Stimulated activated CD4-positive, alpha-beta T cell treated with anti-CD3 and anti-CD28 coated beads, Interleukin-15, amount 100 ng/mL, for 1 hour (primary cell): ENCODE measurements around the gene ATF6B.
"Not testable (repeated sequence)": the region's sequence is repeated elsewhere in the genome, so short reads cannot be mapped to it uniquely, and the experiment has no call there.

ENCODE experiments used
- DNase-seq, 2 donors: peaks; one replicate each; pipeline ENCODE4 v3.0.0-alpha.2; 2020; ENCODE audit warnings: low read depth in 1 of 2, low spot score in 1 of 2

The ATF6B gene

DNA sequence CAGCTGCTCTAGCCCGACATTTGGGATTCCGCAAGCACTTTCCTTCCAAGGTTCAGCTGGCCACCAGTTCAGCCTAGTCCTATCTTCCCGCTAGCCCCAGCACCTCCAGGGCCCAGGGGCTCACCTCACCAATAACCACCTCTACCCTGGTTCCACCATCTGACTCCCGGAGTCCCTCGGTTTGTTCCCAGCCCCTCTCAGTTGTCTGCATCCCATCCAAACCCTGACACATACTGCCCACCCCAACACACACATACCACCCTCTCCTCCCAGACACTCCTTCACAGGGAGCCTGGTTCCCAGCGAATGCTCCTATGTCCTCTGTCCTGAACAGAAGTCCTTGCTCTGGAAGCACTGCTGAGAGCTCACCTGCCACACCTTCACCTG, 19.3 kb downstream of the ATF6B start:
- no peak for DNase-seq

DNA sequence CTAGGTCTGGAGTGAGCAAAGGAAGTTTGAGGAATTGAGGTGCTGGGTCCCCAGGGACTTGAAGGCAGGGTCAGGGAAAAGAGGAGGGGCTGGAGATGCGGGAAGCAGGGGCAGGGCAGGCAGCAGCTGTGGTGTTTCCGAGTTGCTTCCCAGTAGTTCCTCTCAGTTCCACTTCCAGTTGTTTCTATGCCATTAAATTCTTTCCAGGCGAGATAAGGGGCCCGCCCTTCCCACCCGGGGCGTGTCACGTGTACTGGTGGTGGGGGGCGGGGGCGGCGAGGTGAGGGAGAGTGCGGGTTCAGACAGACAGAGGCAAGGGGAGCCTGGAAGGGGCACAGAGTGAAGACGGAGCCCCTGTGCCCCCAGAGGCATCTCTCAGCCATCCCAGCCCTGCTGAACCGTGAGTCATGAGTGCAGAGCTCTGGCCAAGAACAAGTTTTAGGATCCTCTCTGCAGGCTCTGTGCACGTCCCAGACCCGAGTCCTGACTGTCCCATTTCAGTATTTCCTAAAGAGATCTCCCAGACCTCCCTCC, 19.9 kb downstream of the ATF6B start:
- DNase-seq, result no peak

DNA sequence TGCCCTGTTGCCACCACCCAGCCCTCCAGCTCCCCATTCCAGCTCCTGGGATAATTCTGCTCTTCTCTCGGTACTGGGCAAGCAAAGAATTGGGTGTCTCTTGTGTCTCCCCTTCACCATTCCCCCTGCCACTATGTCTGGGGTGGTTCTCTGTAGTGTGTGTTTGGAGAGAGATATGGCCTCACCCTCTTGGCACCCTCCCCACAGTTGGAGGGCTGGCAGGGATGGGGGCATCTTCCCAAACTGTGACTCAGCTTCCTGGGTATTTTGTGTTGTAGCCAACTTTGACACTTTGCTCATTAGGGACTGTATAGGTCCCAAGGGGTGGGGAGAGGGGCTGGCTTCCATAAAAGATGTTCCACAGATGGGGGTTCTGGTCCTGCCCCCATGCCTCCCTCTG, 20.6 kb downstream of the ATF6B start:
- DNase-seq, result no peak

DNA sequence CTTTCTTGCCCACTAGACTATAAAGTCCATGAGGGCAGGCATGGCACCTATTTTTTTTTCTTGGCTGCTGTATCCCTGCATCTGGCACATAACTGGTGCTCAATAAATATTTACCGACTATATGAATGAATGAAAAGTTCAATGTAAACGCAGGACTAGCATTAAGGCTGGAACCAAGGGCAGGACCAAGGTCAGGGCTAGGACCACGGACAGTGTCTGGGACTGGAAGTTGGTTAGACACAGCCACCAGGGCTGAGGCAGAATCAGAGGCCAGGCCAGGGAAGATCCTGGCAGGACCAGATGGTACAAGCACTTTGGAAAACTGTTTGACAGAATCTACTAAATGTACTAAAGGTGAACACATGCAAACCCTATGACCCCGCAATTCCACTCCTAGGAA, 22.6 kb downstream of the ATF6B start:
- no peak for DNase-seq

DNA sequence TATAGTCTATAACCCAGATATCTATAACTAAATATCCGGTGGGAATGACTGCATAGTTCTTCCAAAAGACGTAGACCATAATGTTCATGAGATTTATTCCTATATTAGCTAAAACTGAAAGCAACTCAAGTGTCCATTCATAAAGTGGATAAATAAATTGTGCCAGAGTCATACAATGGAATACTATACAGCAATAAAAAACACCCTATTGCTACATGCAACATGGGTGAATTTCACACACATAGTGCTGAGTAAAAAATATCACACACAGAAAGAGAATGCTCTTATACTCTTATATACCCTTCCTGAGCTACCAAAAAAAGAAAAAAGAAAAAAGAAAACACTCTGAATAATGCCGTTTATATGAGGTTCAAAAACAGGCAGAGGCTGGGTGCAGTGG, 25.8 kb downstream of the ATF6B start:
- DNase-seq, result no peak

DNA sequence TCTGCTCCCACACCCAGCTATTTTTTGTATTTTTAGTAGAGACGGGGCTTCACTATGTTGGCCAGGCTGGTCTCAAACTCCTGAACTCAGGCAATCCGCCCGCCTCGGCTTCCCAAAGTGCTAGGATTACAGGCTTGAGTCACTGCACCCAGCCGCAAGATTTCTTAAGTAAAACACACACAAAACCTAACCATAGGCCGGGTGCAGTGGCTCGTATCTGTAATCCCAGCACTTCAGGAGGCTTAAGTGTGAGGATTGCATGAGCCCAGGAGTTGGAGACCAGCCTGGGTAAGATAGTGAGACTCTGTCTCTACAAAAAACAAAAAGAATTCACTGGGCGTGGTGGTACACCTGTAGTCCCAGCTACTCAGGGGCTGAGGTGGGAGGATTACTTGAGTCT, 27.8 kb downstream of the ATF6B start:
- DNase-seq, result not testable (repeated sequence)

DNA sequence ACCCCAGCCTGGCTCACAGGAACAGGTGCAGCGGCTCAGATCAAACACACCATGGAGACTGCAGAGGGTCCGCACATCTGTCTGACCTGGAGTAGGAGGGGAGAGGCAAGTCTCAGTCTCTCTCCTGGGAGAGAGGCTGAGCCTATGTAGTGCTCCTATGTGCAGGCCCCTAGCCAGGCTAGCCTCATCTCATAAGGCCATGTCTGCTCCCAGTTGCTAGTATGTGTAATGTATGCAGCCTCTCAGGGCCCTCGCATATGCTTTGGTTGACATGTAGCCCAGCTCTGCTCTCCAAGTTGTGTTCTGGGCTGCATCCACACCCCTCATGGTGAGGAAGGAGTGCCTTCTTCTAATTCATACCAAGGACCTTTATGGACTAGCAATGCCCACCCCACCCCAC, 30.7 kb downstream of the ATF6B start:
- no peak for DNase-seq

DNA sequence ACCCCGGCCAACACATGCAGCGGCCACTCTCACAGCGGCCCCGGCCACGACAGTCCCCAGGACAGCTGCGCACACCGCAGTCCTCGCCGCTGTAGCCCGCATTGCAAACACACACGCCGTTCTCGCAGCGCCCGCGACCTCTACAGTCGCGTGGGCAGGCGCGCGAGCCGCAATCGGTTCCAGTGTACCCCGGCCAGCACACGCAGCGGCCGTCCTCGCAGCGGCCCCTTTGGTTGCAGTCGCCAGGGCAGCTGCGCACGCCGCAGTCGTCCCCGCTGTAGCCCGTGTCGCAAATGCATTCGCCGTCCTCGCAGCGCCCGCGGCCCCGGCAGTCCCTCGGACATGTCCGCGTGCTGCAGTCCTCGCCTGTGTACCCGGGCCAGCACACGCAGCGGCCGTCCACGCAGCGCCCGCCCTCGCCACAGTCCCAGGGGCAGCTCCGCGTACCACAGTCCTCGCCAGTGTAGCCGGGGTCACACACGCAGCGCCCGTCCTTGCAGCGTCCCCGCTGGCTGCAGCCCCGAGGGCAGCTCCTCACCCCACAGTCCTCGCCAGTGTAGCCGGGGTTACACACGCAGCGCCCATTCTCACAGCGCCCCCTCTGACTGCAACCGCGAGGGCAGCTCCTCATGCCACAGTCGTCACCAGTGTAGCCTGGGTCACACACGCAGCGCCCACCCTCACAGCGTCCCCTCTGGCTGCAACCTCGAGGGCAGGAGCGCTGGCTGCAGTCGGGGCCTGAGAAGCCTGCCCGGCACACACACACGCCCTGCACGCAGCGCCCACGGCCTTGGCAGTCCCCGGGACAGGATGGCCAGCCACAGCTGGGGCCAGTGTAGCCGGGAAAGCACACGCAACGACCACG, 31.4 kb downstream of the ATF6B start:
- no peak for DNase-seq

DNA sequence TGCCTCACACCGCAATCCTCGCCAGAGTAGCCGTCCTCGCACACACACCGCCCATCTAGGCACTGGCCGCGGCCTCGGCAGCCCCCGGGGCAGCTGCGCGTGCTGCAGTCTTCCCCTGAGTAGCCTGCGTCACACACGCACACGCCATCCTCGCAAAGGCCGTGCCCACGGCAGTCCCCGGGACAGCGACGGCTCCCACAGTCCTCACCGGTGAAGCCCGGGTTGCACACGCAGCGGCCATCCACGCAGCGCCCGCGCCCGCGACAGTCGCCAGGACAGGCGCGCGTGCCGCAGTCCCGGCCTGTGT, 32.0 kb downstream of the ATF6B start:
- no peak for DNase-seq

DNA sequence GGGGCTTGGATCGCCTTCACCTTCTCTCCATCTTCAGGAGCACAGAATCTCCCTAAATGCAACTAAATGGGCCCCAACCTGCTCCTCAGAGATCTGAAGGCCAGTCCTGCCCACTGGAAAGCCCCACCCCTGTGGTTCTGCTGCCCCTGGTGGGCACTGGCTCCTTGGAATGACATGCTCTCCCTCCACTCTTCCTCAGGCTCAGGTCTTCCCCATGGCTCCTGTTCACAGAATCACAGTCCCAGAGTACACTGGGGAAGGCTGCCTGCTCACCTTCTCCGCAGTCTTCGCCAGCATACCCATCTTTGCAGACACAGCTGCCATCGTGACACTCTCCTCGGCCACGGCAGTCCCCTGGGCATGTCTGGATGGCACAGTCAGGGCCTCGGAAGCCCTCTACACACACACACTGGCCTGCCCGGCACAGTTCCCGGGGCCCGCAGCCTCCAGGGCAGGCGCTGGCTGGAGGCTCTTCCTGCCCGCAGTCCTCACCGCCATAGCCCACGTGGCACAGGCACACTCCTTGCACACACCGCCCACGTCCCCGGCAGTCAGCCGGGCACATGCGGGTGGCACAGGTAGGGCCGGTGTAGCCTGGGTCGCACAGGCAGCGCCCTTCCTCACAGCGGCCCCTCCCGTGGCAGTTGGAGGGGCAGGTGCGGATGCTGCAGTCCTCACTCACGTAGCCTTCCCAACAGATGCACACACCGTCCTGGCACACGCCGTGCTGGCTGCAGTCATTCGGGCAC, 32.5 kb downstream of the ATF6B start:
- no peak for DNase-seq

DNA sequence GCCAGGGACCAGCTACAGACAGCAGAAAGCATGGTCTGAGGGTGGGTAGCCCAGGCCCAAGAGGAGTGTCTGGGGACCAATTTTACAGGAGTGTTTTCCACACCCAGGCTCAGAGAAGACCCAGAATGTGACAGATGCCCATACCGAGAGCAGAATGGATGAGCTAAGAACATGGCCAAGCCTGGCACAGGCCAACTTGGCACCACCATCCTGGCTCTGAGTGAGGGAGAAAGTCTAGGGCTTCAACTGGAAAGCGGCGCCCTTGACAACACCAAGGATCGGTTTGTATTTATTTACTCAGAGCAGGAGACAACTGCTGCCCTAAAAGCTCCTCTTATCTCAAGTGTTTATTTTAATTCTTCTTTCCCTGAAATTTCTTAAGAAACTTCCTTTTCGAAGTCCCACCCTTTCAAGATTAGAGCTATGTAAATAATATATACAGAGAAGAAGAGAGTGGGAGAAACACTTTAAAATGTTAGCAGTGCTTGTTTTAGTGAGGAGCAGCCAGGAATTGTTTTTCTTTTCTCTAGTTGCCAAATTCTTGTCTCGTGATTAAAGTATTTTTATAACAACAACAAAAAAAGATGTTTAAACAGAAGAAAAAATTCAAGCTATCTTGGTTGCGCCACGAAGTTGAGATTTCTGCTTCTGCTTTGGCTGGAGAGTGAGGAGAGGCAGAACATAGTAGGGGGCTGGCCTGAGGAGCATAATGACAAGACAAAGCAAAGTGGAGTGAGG, 35.1 kb downstream of the ATF6B start:
- no peak for DNase-seq

DNA sequence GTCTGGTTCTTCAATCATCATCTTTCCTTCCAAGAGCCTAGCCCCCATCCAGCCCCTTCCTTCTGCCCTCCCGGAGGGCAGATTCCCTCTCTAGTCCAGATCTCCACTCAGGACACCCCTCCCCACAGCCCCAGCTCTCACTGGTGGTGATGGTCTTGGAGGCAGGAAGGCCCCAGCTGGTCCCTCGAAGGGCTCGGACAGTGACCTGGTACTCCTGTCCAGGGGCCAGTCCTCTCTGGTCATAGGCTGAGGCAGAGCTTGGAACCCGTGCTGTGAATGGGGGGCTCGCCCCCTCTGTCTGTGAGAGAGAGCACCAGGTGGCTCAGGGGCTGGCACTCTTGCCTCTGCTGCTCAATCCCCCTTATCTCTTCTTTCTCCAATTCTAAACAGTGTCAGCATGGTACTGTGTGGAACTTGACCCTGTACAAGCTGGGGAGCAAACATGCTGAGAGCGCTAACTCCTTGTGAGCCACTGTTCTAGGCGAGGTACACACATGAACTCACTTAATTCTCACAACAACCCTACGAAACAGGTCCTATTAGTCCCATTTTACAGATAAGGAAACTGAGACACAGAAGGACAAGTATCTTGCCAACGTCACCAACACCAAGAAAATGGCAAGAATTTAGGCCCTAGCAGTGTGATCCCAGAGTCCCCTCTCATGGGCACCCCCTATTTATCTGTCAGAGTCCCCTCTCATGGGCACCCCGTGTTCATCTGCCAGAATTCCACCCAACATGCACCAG, 38.8 kb downstream of the ATF6B start:
- no peak for DNase-seq

DNA sequence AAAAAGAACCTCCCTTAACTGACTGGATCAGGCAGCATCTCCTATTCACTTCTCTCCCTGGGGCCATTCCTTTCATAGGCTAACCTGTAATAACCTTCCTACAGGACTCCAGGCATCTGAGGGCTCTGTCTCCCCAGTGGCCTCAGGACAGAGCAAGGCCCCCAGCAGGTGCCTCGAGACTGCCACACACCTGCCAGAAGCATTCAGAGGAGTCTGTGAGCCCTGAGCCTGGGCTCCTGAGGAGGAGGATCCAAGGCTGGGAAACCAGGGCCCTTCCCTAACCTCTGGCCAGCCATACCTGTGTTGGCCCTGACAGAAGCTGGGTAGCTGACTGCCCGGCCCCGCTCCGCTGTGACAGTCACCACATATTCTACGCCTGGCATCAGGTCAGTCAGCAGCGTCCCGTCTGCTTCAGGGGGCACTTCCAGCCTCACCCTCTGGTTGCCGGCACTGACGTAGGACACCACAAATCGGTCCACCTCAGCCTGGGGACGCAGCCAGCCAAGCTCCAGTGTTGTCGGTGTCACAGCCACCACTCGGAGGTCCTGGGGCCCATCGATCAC, 39.5 kb downstream of the ATF6B start:
- DNase-seq, result no peak

DNA sequence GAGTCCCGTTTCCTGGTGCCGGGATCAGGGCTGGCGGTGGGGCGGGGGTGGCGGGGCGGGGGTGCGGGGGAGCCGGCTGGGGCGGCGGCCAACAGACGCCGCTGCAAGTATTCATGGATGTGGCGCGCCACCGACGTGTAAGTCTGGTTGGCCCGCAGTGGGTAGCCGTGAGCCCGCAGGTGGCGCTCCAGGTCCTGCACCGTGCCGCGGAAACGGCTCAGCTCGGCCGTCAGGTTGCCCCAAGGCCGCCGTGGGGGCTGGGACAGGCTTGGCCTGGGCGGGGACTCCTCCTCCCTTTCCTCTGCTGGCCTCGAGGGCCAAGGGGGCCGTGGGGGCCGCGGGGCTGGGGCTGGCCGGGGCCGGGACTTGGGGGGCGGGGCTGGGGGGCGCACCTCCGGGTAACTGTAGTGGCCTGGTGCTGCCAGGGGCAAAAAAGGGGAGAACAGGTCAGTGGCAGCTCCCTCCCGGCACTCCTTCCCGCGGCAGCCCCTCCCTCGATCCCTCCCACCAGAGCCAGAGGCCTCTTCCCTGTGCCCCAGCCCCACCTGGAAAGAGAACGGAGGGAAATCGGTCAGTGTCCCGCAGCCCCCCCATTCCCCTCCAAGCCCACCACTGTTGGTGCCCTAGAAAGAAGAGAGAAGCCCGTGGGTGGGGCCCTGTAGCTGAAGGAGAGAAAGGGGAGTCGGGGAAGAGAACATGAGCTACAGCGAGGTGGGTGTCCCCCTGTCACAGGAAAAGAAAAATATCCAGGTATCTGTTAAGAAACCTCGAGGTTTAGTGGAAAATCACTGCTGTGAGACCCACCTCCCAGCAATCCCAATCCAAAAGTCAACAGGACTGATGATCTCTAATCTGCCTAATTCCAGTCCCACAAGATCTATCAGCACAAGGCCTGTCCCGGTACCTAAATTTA, 40.2 kb downstream of the ATF6B start:
- peak; percentile 45 to 54 for DNase-seq

DNA sequence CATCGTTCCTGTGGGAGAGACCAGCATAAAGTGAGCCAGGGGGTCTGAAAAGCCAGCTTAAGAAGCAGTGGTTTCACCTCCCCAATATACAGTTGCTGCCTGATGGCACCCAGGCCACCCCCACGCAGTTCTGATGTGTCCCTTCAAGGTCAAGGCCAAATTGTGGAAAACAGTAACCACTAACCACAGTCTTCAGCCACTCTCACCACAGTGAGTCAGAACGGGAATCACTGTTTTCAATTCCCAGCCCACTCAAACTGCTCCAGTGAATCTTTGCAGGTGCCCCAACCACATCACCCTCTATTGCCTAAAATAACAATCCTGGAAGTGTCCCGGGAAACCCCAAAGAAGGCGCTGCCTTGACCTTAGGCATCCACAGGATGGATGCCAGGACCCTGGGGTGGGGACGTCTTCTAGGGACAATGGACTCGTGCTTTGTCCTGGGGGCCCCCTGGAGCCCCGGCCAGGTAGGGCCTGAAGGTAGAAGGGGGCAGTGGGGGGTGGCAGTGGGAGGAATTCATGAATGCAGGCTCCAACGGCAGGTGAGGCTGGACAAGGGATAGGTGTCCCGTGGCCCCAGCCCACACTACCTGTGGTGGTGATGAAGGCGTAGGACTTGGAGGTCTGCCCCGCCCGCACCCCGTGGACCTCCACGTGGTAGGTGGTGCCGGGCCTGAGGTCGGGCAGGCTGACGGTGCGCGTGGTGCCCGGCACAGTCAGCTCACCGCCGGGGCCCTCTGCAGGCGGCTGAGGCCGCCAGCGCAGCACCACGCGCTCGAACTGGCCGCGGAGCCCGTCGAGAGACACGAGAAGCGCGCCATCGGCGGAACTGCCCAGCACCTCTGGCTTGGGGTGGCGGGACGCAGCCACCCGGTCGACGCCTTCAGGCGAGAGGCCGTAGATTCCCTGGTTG, 41.1 kb downstream of the ATF6B start:
- no peak for DNase-seq

DNA sequence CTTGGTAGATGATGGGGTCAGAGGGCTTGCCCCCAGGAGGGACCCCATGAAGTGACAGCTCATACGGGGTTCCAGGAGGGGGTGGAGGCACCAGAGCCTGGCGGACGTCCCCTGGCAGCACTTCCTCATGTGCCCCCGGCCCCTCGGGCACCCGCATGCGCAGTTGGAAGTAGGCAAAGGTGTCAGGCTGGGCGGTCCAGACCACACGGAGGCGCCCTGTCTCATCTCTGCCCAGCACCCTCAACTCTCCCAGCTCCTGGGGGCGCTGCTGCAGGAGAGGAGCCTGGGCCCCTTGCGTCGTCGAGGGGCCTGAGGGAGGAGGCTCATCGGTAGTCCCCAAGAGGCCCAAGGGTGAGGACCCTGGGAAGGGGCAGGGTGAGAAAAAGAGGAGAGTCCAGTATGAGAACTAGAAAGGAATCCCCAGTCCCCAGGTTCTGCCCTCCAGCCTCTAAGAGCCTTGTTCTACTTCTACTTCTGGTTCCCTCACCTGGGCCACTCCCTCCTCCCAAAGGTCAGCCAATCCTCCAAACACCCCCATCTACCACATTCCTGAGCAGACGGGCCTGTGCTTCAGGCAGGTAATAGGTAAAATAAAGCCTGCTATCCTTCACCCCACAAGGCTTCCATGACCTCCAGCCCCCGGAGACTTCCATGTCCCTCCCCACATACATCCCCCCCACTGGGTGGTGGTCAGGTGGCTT, 42.1 kb downstream of the ATF6B start:
- no peak for DNase-seq

DNA sequence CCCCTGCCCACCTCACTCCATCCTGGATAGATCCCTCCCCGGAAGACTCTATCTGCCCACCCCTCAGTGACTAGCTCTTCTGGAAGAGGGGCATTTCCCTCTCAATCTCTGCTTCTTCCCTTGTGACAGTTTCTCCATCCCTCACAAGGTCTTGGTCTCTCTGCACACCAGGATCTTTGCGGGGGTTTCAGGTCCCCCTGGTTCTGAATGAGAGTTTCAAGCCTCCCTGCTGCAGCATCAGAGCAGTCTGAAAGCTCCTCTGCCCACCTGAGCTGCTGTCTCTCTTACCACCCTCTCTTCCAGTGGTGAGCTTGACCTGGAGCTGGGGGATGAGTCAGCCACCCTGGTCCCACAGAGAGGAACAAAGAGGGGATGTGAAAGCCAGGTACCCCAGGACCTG, 43.3 kb downstream of the ATF6B start:
- DNase-seq, result no peak
